DOHH2 (cell line): Measurements from ENCODE around the gene PDGFD.

ENCODE experiments used
- H3F3A ChIP-seq: fragments of 200-600 bp; sonication (generic), shearing (Covaris generic); 2 replicates; pipeline ENCODE4 v1.6.0; 2016; ENCODE audit warnings: antibody characterized with exemption, mild to moderate bottlenecking; ENCODE audit not compliant: control insufficient read depth, insufficient read depth
- H3K27ac ChIP-seq: fragments of 200-600 bp; sonication (generic); 2 replicates; pipeline ENCODE4 v1.5.1; 2014; ENCODE audit warnings: low read depth, mild to moderate bottlenecking, low read length, moderate library complexity
- H3K27me3 ChIP-seq: fragments of 200-600 bp; sonication (generic); 2 replicates; pipeline ENCODE4 v1.6.1; 2014; ENCODE audit warnings: mild to moderate bottlenecking, low read length, mixed read lengths; ENCODE audit not compliant: control insufficient read depth
- H3K36me3 ChIP-seq: fragments of 200-600 bp; sonication (generic); 2 replicates; pipeline ENCODE4 v1.6.1; 2014; ENCODE audit warnings: mild to moderate bottlenecking, low read length, moderate library complexity, mixed read lengths; ENCODE audit not compliant: control insufficient read depth
- H3K4me1 ChIP-seq: fragments of 200-600 bp; sonication (generic); 2 replicates; pipeline ENCODE4 v1.6.1; 2014; ENCODE audit warnings: mild to moderate bottlenecking, low read length, mixed read lengths; ENCODE audit not compliant: control insufficient read depth
- H3K4me2 ChIP-seq: fragments of 200-600 bp; sonication (generic); 2 replicates; pipeline ENCODE4 v1.6.0; 2014; ENCODE audit warnings: mild to moderate bottlenecking, low read length, moderate library complexity
- H3K4me3 ChIP-seq: fragments of 200-600 bp; sonication (generic); 2 replicates; pipeline ENCODE4 v1.5.1; 2014; ENCODE audit warnings: mild to moderate bottlenecking, low read length, mixed read lengths
- H3K79me2 ChIP-seq: fragments of 200-600 bp; sonication (generic); 2 replicates; pipeline ENCODE4 v1.6.1; 2014; ENCODE audit warnings: mild to moderate bottlenecking, low read length, mixed read lengths; ENCODE audit not compliant: control insufficient read depth
- H3K9me2 ChIP-seq: fragments of 200-600 bp; sonication (generic); replicated peaks from 2 replicates; pipeline ENCODE4 v1.6.1; 2014; ENCODE audit warnings: mild to moderate bottlenecking, low read length, mixed read lengths; ENCODE audit not compliant: control insufficient read depth
- H3K9me3 ChIP-seq: fragments of 200-600 bp; sonication (generic); 2 replicates; pipeline ENCODE4 v1.6.1; 2014; ENCODE audit warnings: antibody characterized with exemption, low read length, mixed read lengths; ENCODE audit not compliant: control insufficient read depth, insufficient read depth
- H4K20me1 ChIP-seq: fragments of 200-600 bp; sonication (generic); 2 replicates; pipeline ENCODE4 v1.6.0; 2014; ENCODE audit warnings: low read depth, mild to moderate bottlenecking, antibody characterized with exemption, low read length, moderate library complexity; ENCODE audit not compliant: control insufficient read depth, insufficient read depth
- CTCF ChIP-seq: fragments of 200-600 bp; sonication (generic); IDR thresholded peaks from one replicate; pipeline ENCODE4 v1.5.1; 2014; ENCODE audit warnings: antibody characterized with exemption, mild to moderate bottlenecking, low read depth, low read length; ENCODE audit not compliant: poor library complexity, severe bottlenecking
- EZH2phosphoT487 ChIP-seq: fragments of 200-600 bp; sonication (generic); IDR thresholded peaks from 2 replicates; pipeline ENCODE4 v1.6.1; 2017; ENCODE audit warnings: borderline replicate concordance, mild to moderate bottlenecking, antibody characterized with exemption, low read length, moderate library complexity, mixed read lengths

PDGFD gene

GRCh38 chr11:103923451-103923931 is 240.5 kb downstream of the PDGFD start:
- TF ChIP-seq CTCF, result no peak
- TF ChIP-seq EZH2phosphoT487, result no peak
- H3K4me2 ChIP-seq, result no peak overlapping the region
- no peaks in the 10 kb centered on the region for H3K27me3 ChIP-seq

GRCh38 chr11:103920933-103921332 is 243.0 kb downstream of the PDGFD start:
- Histone ChIP-seq H3K4me2 (no peak overlapping the region), H3K4me1 (peaks cover 6% of the 10 kb centered on the region), H3K27ac (no peak overlapping the region), H3K79me2 (no peaks in the 10 kb centered on the region), H3F3A (no peaks in the 10 kb centered on the region), H4K20me1 (no peaks in the 10 kb centered on the region), H3K36me3 (no peaks in the 10 kb centered on the region), H3K4me3 (no peak overlapping the region), H3K9me3 (no peaks in the 10 kb centered on the region), H3K9me2 (no peaks in the 10 kb centered on the region), H3K27me3 (no peaks in the 10 kb centered on the region)
- TF ChIP-seq EZH2phosphoT487 (no peak), CTCF (peak; percentile 22)

More at GRCh38 chr11:103923451-103923931, 240.5 kb downstream of the PDGFD start:
- Histone ChIP-seq H3K27ac (no peak overlapping the region), H4K20me1 (no peaks in the 10 kb centered on the region), H3K4me3 (no peak overlapping the region), H3K4me1 (peaks cover 11% of the 10 kb centered on the region), H3K79me2 (no peaks in the 10 kb centered on the region), H3K9me3 (no peaks in the 10 kb centered on the region), H3K9me2 (no peaks in the 10 kb centered on the region), H3K36me3 (no peaks in the 10 kb centered on the region), H3F3A (no peaks in the 10 kb centered on the region)

GRCh38 chr11:103920449-103920848 is 243.5 kb downstream of the PDGFD start:
- no peak overlapping the region for H3K4me2 ChIP-seq
- no peaks in the 10 kb centered on the region for H3F3A ChIP-seq
- H3K79me2 ChIP-seq, result no peaks in the 10 kb centered on the region
- H3K4me1 ChIP-seq, result peaks cover 6% of the 10 kb centered on the region
- H3K9me3 ChIP-seq, result no peaks in the 10 kb centered on the region
- no peaks in the 10 kb centered on the region for H3K9me2 ChIP-seq
- H3K27me3 ChIP-seq, result no peaks in the 10 kb centered on the region
- H3K36me3 ChIP-seq, result no peaks in the 10 kb centered on the region
- no peaks in the 10 kb centered on the region for H4K20me1 ChIP-seq
- TF ChIP-seq EZH2phosphoT487, result no peak
- no peak for TF ChIP-seq CTCF
- H3K27ac ChIP-seq, result no peak overlapping the region
- no peak overlapping the region for H3K4me3 ChIP-seq
